NT2/D1 (cell line): Measurements from ENCODE around the gene NAALADL1.

Source experiments
- YY1 ChIP-seq: IDR thresholded peaks from 2 replicates; pipeline ENCODE4 v1.6.1; 2011; ENCODE audit not compliant: insufficient read length, insufficient read depth
- ZNF274 ChIP-seq: IDR thresholded peaks from 2 replicates; pipeline ENCODE4 v1.6.1; 2011; ENCODE audit warnings: mild to moderate bottlenecking, low read depth, low read length

GRCh38 chr11:65032216-65032615 lies 26.1 kb downstream of the NAALADL1 start:
- no peak for TF ChIP-seq ZNF274
- no peak for TF ChIP-seq YY1
